AG09309 (cell line): ENCODE data around the gene POP7.

ENCODE experiments used
- DNase-seq: peaks from one replicate; pipeline ENCODE4 v3.0.0-alpha.2; 2010; ENCODE audit warnings: low read depth
- H3K4me3 ChIP-seq: 2 replicates; pipeline ENCODE4 v1.5.1; 2011; ENCODE audit warnings: mild to moderate bottlenecking, low read depth, low read length, moderate library complexity; ENCODE audit not compliant: control insufficient read depth
- TF ChIP-seq, protein P1 (sequence below): IDR thresholded peaks from 2 replicates; pipeline ENCODE4 v1.5.1; 2011; ENCODE audit warnings: mild to moderate bottlenecking, low read depth, low read length, inconsistent platforms; ENCODE audit not compliant: insufficient read depth, control insufficient read depth; ENCODE audit errors: missing control alignments

POP7 gene

DNA sequence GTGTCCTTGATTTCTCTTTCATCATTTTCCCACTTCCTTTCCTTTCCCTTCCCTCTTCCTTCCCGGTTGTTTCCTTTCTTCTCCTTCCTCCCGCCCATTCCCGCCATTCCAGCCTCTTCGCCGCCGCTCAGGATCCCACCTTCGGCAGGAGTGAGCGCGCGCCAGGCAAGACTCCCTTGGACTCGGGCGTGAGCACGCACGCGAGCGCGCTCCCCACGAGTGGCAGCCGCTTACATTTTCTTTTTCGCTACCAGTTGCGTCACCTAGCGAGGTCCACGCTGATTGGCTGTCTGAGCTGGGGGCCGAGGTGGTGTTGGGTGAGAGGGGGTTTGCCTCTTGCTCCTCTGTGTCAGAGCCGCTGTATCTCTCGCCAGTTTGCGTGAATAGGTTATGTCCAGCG, 39.3 kb downstream of the POP7 start:
- H3K4me3 ChIP-seq: peak overlapping the region; percentile 1; the same call in 1 of the 2 replicates
- no peak for DNase-seq
- TF ChIP-seq, protein P1, sequence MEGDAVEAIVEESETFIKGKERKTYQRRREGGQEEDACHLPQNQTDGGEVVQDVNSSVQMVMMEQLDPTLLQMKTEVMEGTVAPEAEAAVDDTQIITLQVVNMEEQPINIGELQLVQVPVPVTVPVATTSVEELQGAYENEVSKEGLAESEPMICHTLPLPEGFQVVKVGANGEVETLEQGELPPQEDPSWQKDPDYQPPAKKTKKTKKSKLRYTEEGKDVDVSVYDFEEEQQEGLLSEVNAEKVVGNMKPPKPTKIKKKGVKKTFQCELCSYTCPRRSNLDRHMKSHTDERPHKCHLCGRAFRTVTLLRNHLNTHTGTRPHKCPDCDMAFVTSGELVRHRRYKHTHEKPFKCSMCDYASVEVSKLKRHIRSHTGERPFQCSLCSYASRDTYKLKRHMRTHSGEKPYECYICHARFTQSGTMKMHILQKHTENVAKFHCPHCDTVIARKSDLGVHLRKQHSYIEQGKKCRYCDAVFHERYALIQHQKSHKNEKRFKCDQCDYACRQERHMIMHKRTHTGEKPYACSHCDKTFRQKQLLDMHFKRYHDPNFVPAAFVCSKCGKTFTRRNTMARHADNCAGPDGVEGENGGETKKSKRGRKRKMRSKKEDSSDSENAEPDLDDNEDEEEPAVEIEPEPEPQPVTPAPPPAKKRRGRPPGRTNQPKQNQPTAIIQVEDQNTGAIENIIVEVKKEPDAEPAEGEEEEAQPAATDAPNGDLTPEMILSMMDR: no peak

DNA sequence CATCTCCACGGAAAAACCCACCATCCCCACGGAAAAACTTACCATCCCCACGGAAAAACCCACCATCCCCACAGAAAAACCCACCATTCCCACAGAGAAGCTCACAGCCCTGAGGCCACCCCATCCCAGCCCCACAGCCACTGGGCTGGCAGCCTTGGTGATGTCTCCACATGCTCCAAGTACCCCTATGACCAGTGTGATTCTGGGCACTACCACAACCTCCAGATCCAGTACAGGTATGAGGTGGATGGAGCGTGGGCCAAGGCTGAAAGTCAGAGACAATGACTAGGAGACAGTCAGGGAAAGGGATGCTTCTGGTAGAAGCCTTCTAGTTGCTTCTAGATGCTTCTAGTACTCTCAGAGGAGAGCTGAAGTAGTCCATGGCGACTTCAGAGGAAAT, 47.1 kb downstream of the POP7 start:
- no peak for DNase-seq
- TF ChIP-seq, protein P1: no peak
- no peak overlapping the region for H3K4me3 ChIP-seq

GRCh38 chr7:100753750-100754149, 47.8 kb downstream of the POP7 start:
- no peak for DNase-seq
- H3K4me3 ChIP-seq: no peak overlapping the region
- TF ChIP-seq, protein P1: no peak
